Skeletal muscle tissue (tissue), 4 donors: ENCODE measurements around the gene TMEM209. TPM values are rescaled to one million over a fixed set of nuclear protein-coding genes. Genes with fewer than 3 reads are reported as not detected.
"Not testable (repeated sequence)": the region's sequence is repeated elsewhere in the genome, so short reads cannot be mapped to it uniquely, and the experiment has no call there.

Experiments
- H3K27ac ChIP-seq: one replicate; pipeline ENCODE4 v1.7.0; 2013; ENCODE audit warnings: mild to moderate bottlenecking, low read depth, low read length, inconsistent platforms
- H3K27me3 ChIP-seq, 3 donors: one replicate each; pipeline ENCODE4 v1.7.0; 2013; ENCODE audit warnings: low read length in 3 of 3; ENCODE audit not compliant: control insufficient read depth in 3 of 3, insufficient read depth in 3 of 3
- H3K36me3 ChIP-seq, 3 donors: one replicate each; pipeline ENCODE4 v1.7.0; 2013; ENCODE audit warnings: low read length in 3 of 3; ENCODE audit not compliant: control insufficient read depth in 3 of 3, insufficient read depth in 3 of 3
- H3K4me1 ChIP-seq, 3 donors: one replicate each; pipeline ENCODE4 v1.7.0; 2013; ENCODE audit warnings: low read length in 3 of 3, mild to moderate bottlenecking in 3 of 3; ENCODE audit not compliant: control insufficient read depth in 3 of 3, insufficient read depth in 3 of 3
- H3K4me3 ChIP-seq, 3 donors: one replicate each; pipeline ENCODE4 v1.7.0; 2013; ENCODE audit warnings: low read length in 3 of 3
- H3K9ac ChIP-seq, 3 donors: one replicate each; pipeline ENCODE4 v1.7.0; 2013; ENCODE audit warnings: low read length in 3 of 3, mild to moderate bottlenecking in 3 of 3, moderate library complexity in 2 of 3, low read depth in 1 of 3
- H3K9me3 ChIP-seq, 3 donors: one replicate each; pipeline ENCODE4 v1.7.0; 2013; ENCODE audit warnings: low read length in 3 of 3; ENCODE audit not compliant: control insufficient read depth in 3 of 3
- total RNA-seq: library from RNA; depleted of rRNA; stranded (reverse); fragments of >200 nt; gene quantifications from one replicate; pipeline ENCODE4 v1.2.3, GENCODE V29; 2014
- donor health status: Osteomylitis.

Gene TMEM209
- total RNA-seq, 1 donor from 2014 or later, result 7.3 TPM

DNA sequence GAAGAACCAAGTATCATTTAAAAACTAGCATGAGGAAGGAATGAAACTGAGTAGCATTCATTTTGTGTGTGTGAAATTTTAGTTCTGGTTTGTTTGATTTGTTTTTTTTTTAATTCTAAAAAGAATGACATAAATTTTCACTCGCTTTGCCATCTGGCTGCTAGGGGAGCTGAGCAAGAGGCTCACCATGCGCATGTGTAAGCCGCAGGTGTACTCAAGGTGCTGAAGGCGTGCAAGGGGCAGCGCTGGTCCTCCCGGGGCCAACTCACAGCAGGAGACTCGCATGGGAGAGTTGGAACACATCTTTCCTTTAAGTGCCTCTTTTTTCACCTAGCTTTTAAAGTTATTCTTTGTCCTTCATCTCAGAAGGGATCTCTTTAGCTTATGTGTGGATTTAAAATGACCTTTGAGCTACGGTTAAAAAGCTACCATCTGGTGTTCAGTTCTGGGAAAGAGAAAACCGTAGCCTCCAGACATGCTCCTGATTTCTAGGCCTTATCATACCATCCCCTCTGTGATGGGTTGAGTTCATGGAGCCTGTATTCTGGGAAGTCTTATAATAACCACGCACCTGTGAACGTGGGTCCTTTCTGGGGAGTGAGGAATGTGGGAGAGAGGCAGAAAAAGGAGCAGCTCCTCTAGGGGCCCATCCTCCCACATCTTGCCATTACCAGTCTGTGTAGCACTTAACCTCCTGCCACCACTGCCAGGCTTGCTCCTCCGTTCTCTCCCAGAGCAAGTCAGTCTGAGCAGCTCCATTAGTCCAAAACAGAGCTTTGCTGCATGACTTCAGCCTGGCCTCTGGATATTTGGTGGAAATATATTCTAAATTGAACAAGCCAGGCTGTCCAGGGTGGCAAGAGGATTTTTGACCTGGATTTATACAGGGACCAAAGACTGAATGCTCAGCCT, 73.0 kb downstream of the TMEM209 start:
- Histone ChIP-seq H3K36me3 (peaks cover 20 to 53% (median 33%) of the 10 kb centered on the region in 3 donors), H3K4me3 (no peak overlapping the region), H3K9ac (no peak overlapping the region), H3K27me3 (no peaks in the 10 kb centered on the region), H3K27ac (no peak overlapping the region), H3K9me3 (no peaks in the 10 kb centered on the region), H3K4me1 (peaks cover 0 to 5% (median 0%) of the 10 kb centered on the region in 3 donors)

GRCh38 chr7:130131191-130131834, 73.9 kb downstream of the TMEM209 start:
- no peaks in the 10 kb centered on the region for H3K27me3 ChIP-seq
- H3K36me3 ChIP-seq, result peaks cover 20 to 54% (median 33%) of the 10 kb centered on the region in 3 donors
- no peak overlapping the region for H3K4me3 ChIP-seq
- H3K4me1 ChIP-seq, result peaks cover 0 to 5% (median 0%) of the 10 kb centered on the region in 3 donors
- no peaks in the 10 kb centered on the region for H3K9me3 ChIP-seq
- H3K9ac ChIP-seq, result no peak overlapping the region
- no peak overlapping the region for H3K27ac ChIP-seq

DNA sequence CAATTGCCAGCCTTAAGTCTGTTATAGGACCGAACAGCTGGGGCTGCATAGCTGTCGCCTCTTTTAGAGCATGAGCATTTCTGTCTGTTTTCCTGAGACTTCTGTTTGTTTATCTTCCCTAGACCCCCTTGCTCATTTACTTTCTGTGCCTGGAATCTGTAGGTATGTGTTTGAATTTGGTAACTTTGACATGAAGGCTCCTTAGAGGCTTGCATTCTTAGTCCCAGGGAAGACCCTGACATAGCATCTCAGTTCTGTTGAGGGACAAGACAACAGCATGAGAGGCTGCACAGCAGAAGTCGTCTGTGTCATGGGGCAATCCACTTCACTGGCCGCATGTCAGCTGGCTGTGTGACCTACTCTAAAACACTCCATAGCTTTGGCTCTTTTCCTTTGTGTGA, 76.2 kb downstream of the TMEM209 start:
- Histone ChIP-seq H3K4me1 (peaks cover 0 to 5% (median 0%) of the 10 kb centered on the region in 3 donors), H3K9ac (no peak overlapping the region), H3K36me3 (peaks cover 22 to 57% (median 33%) of the 10 kb centered on the region in 3 donors), H3K27me3 (no peaks in the 10 kb centered on the region), H3K4me3 (no peak overlapping the region), H3K27ac (no peak overlapping the region), H3K9me3 (no peaks in the 10 kb centered on the region)

DNA sequence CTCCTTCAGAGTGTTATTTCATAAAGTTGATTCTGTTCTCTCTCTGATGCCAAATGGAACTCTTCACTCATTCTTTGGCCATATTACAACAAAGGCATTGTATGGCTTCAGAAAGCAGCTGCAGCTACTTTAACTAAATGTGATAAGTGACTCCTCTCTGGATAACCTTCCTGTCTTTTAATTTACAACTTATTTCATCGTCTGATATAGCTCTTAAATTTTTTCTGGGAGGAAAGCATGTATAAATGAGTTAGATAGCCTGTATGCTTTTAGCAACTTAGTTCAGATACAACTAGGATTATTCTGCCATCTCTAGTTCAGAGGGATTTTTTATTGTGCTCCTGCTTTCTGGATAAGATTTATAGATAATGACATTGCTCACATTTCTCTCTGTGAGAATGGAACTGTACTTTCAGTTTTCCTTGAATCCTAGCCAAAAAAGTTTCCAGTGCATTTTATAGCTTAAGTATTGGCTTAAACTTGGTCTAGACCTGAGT, 77.3 kb downstream of the TMEM209 start:
- Histone ChIP-seq H3K36me3 (peaks cover 24 to 56% (median 35%) of the 10 kb centered on the region in 3 donors), H3K4me1 (peaks cover 0 to 5% (median 0%) of the 10 kb centered on the region in 3 donors), H3K27ac (no peak overlapping the region), H3K9me3 (no peaks in the 10 kb centered on the region), H3K4me3 (no peak overlapping the region), H3K27me3 (no peaks in the 10 kb centered on the region), H3K9ac (no peak overlapping the region)

- Histone ChIP-seq H3K4me3 (no peak overlapping the region), H3K4me1 (peaks cover 0 to 5% (median 0%) of the 10 kb centered on the region in 3 donors), H3K27ac (no peak overlapping the region), H3K27me3 (no peaks in the 10 kb centered on the region), H3K9me3 (no peaks in the 10 kb centered on the region), H3K36me3 (peaks cover 25 to 56% (median 40%) of the 10 kb centered on the region in 3 donors), H3K9ac (no peak overlapping the region)
Measured at GRCh38 chr7:130127404-130127803, 77.8 kb downstream of the TMEM209 start.

DNA sequence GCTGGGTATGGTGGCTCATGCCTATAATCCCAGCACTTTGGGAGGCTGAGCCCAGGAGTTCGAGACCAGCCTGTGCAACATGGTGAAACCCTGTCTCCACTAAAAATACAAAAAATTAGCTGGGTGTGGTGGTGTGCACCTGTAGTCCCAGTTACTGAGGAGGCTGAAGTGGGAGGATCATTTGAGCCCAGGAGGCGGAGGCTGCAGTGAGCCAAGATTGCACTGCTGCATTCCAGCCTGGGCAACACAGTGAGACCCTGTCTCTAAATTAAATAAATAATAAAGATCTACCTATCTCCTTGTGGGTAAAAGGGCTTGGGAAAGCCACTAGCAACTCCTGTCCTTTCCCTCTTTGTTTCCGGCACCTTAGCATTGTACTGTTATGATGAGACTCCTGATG, 78.4 kb downstream of the TMEM209 start:
- not testable (repeated sequence) for H3K27me3 ChIP-seq, H3K4me3 ChIP-seq, H3K9ac ChIP-seq, H3K9me3 ChIP-seq, H3K27ac ChIP-seq, H3K4me1 ChIP-seq
- peaks cover 28 to 56% (median 45%) of the 10 kb centered on the region in 3 donors for H3K36me3 ChIP-seq

GRCh38 chr7:130124711-130125110, 80.5 kb downstream of the TMEM209 start:
- no peaks in the 10 kb centered on the region for H3K27me3 ChIP-seq
- H3K9me3 ChIP-seq, result no peaks in the 10 kb centered on the region
- H3K9ac ChIP-seq, result no peak overlapping the region
- peaks cover 0 to 5% (median 0%) of the 10 kb centered on the region in 3 donors for H3K4me1 ChIP-seq
- peaks cover 22 to 56% (median 32%) of the 10 kb centered on the region in 3 donors for H3K36me3 ChIP-seq
- H3K4me3 ChIP-seq, result no peak overlapping the region
- H3K27ac ChIP-seq, result no peak overlapping the region

DNA sequence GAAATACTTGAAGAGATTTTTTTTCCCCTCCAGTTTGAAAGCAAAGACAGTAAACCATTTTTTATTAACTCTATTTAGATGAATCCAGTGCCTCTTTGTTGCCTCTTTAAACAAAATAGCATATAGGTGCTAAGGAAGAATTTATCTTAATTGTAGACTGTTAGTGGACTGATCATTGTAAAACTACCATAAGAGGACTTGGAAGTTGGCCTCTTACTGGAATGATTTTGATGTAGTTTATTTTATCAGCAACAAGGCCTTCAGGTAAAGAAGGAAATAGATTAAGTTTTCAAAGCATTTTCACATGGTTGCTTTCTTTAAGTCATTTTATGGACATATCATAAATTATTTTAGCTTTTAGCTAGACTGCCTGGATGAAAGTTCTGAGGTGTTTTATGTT, 81.7 kb downstream of the TMEM209 start:
- Histone ChIP-seq H3K36me3 (peaks cover 16 to 48% (median 32%) of the 10 kb centered on the region in 3 donors), H3K9ac (no peak overlapping the region), H3K9me3 (no peaks in the 10 kb centered on the region), H3K27ac (no peak overlapping the region), H3K4me3 (no peak overlapping the region), H3K4me1 (peaks cover 0 to 5% (median 0%) of the 10 kb centered on the region in 3 donors), H3K27me3 (no peaks in the 10 kb centered on the region)

DNA sequence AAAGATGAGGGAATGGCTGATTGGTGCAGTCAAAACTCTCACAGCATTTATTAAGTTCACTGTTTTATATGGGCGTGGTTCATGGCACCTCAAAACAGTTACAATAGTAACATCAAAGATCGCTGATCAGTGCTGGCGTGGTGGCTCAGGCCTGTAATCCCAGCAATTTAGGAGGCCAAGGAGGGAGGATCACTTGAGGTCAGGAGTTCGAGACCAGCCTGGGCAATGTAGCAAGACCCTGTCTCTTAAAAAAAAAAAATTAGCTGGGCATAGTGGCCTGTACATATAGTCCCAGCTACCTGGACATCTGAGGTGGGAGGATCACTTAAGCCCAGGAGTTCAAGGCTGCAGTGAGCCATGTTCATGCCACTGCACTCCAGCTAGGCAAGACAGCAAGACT, 86.4 kb downstream of the TMEM209 start:
- no peaks in the 10 kb centered on the region for H3K4me1 ChIP-seq
- H3K4me3 ChIP-seq, result no peak overlapping the region
- H3K27ac ChIP-seq, result no peak overlapping the region
- peaks cover 10 to 30% (median 28%) of the 10 kb centered on the region in 3 donors for H3K36me3 ChIP-seq
- H3K9me3 ChIP-seq, result no peaks in the 10 kb centered on the region
- no peaks in the 10 kb centered on the region for H3K27me3 ChIP-seq
- H3K9ac ChIP-seq, result no peak overlapping the region

DNA sequence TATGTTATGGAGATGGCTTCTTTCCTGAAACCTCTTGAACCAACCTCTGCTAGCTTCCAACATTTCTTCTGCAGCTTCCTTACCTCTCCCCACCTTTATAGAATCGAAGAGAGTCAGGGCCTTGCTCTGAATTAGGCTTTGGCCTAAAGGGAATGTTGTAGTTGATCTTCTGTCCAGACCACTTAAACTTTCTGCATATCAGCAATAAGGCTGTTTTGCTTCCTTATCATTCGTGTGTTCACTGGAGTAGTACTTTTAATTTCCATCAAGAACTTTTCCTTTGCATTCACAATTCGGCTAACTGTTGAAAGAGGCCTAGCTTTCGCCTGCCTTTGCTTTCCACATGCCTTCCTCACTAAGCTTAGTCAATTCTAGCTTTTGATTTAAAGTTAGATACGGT, 86.9 kb downstream of the TMEM209 start:
- peaks cover 10 to 28% (median 26%) of the 10 kb centered on the region in 3 donors for H3K36me3 ChIP-seq
- no peak overlapping the region for H3K4me3 ChIP-seq
- H3K4me1 ChIP-seq, result no peaks in the 10 kb centered on the region
- H3K27me3 ChIP-seq, result no peaks in the 10 kb centered on the region
- H3K9ac ChIP-seq, result no peak overlapping the region
- no peaks in the 10 kb centered on the region for H3K9me3 ChIP-seq
- H3K27ac ChIP-seq, result no peak overlapping the region
